Loucy (cell line): ENCODE data around the gene NDUFAF5.

Source experiments
- H2AFZ ChIP-seq: fragments of 200-600 bp; sonication (generic); 2 replicates; pipeline ENCODE4 v1.6.0; 2016; ENCODE audit warnings: antibody characterized with exemption, mild to moderate bottlenecking, low read length, moderate library complexity
- H3F3A ChIP-seq: fragments of 200-600 bp; 2 replicates; pipeline ENCODE4 v1.6.0; 2016; ENCODE audit warnings: antibody characterized with exemption, low read depth, mild to moderate bottlenecking
- H3K27me3 ChIP-seq: fragments of 200-600 bp; sonication (generic); 2 replicates; pipeline ENCODE4 v1.6.1; 2014; ENCODE audit warnings: low read length, mild to moderate bottlenecking; ENCODE audit not compliant: insufficient read depth, poor library complexity, severe bottlenecking
- H3K36me3 ChIP-seq: fragments of 200-600 bp; sonication (generic); 2 replicates; pipeline ENCODE4 v1.6.1; 2016; ENCODE audit warnings: low read length; ENCODE audit not compliant: insufficient read depth
- H3K4me1 ChIP-seq: fragments of 200-600 bp; sonication (generic); 2 replicates; pipeline ENCODE4 v1.5.1; 2014; ENCODE audit warnings: low read length, mild to moderate bottlenecking; ENCODE audit not compliant: insufficient read depth, poor library complexity, severe bottlenecking
- H3K4me2 ChIP-seq: fragments of 200-600 bp; sonication (generic); 2 replicates; pipeline ENCODE4 v1.6.0; 2014; ENCODE audit warnings: antibody characterized with exemption, low read length, low read depth, mild to moderate bottlenecking; ENCODE audit not compliant: poor library complexity, severe bottlenecking
- H3K4me3 ChIP-seq: fragments of 200-600 bp; sonication (generic); 2 replicates; pipeline ENCODE4 v1.5.1; 2014; ENCODE audit warnings: low read length, mild to moderate bottlenecking, mixed read lengths; ENCODE audit not compliant: poor library complexity, severe bottlenecking
- H3K79me2 ChIP-seq: fragments of 200-600 bp; sonication (generic); 2 replicates; pipeline ENCODE4 v1.6.1; 2014; ENCODE audit warnings: low read length; ENCODE audit not compliant: insufficient read depth
- H3K9ac ChIP-seq: fragments of 200-600 bp; sonication (generic); 2 replicates; pipeline ENCODE4 v1.6.0; 2014; ENCODE audit warnings: mild to moderate bottlenecking, low read depth, low read length, moderate library complexity; ENCODE audit not compliant: poor library complexity, severe bottlenecking
- H3K9me2 ChIP-seq: fragments of 200-600 bp; sonication (generic); replicated peaks from 2 replicates; pipeline ENCODE4 v1.6.1; 2016; ENCODE audit warnings: low read depth, low read length, mixed read lengths
- H3K9me3 ChIP-seq: fragments of 200-600 bp; sonication (generic); 2 replicates; pipeline ENCODE4 v1.6.1; 2014; ENCODE audit warnings: mild to moderate bottlenecking, antibody characterized with exemption, low read length, low read depth; ENCODE audit not compliant: insufficient read depth
- H4K20me1 ChIP-seq: fragments of 200-600 bp; sonication (generic); 2 replicates; pipeline ENCODE4 v1.6.0; 2014; ENCODE audit warnings: antibody characterized with exemption, low read length, mild to moderate bottlenecking; ENCODE audit not compliant: insufficient read depth, poor library complexity, severe bottlenecking
- EZH2phosphoT487 ChIP-seq: fragments of 200-600 bp; IDR thresholded peaks from 2 replicates; pipeline ENCODE4 v1.6.1; 2018; ENCODE audit warnings: antibody characterized with exemption, mild to moderate bottlenecking, moderate library complexity, borderline replicate concordance
- TF ChIP-seq, protein P1 (sequence below): fragments of 200-600 bp; sonication (generic); conservative IDR thresholded peaks from 2 replicates; pipeline ENCODE4 v1.5.1; 2014; ENCODE audit warnings: mild to moderate bottlenecking, antibody characterized with exemption, low read length

NDUFAF5 gene

DNA sequence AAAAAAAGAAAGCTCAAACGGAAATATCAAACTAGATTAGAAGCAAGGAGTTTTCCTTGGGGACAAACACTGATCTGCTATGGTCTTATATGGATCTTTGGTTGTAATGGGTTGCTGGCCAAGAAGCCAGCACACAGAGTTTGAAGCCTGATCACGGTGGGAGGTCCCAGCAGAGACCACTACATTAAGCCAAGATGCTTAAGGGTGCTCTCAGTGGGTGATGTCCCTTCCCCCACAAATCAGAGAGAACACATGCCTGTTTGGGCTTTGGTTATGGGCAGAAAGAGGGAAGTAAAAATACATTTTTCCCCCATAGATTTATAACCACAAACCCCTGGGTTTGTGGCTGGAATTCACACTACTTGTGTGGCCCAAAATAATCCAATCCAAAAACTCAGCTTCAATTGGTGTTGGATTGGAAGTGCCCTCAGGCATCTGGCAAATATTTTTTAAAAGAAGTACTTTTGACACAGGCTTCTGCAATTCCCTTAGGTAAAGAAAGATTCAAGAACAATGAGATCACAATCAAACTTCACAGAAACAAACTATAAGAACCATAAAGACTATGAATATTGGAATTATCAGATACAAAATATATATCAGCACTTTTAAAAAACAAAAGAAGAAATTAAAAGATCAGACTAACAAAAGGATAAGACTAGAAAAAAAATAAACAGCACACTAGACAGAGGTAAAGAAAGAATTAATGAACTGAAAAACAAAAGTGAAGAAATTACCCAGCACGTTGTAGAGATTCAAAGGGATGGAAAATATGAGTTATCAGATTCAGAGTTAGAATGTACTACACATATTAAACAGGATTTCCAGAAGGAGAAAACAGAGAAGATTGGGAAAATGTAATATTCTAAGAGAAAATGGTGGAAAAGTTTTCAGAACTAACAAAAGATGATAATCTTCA is 44.8 kb upstream of the NDUFAF5 start:
- H3K27me3 ChIP-seq: no peaks in the 10 kb centered on the region
- H2AFZ ChIP-seq: no peak overlapping the region
- no peaks in the 10 kb centered on the region for H4K20me1 ChIP-seq
- H3K9ac ChIP-seq: no peak overlapping the region
- TF ChIP-seq, protein P1, sequence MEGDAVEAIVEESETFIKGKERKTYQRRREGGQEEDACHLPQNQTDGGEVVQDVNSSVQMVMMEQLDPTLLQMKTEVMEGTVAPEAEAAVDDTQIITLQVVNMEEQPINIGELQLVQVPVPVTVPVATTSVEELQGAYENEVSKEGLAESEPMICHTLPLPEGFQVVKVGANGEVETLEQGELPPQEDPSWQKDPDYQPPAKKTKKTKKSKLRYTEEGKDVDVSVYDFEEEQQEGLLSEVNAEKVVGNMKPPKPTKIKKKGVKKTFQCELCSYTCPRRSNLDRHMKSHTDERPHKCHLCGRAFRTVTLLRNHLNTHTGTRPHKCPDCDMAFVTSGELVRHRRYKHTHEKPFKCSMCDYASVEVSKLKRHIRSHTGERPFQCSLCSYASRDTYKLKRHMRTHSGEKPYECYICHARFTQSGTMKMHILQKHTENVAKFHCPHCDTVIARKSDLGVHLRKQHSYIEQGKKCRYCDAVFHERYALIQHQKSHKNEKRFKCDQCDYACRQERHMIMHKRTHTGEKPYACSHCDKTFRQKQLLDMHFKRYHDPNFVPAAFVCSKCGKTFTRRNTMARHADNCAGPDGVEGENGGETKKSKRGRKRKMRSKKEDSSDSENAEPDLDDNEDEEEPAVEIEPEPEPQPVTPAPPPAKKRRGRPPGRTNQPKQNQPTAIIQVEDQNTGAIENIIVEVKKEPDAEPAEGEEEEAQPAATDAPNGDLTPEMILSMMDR: no peak
- no peak for TF ChIP-seq EZH2phosphoT487
- no peaks in the 10 kb centered on the region for H3F3A ChIP-seq
- no peak overlapping the region for H3K4me3 ChIP-seq
- peaks cover 7% of the 10 kb centered on the region; the same call in 1 of the 2 replicates for H3K9me3 ChIP-seq
- H3K4me1 ChIP-seq: no peaks in the 10 kb centered on the region
- H3K9me2 ChIP-seq: no peaks in the 10 kb centered on the region
- no peak overlapping the region for H3K4me2 ChIP-seq
- no peaks in the 10 kb centered on the region for H3K79me2 ChIP-seq
- H3K36me3 ChIP-seq: peaks cover 22% of the 10 kb centered on the region

DNA sequence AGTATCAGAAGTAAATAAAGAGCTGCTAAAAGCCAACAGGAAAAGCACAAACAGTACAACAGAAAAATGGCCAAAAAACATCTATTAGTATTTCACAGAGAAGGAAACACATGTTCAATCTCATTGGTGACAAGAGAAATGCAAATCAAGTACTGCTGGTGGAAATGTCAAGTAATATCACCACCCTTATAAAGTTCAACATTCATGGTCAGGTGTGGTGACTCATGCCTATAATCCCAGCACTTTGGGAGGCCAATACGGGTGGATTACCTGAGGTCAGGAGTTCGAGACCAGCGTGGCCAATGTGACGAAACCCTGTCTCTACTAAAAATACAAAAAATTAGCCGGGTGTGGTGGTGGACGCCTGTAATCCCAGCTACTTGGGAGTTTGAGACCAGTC is 42.9 kb upstream of the NDUFAF5 start:
- no peaks in the 10 kb centered on the region for H4K20me1 ChIP-seq
- H3K9ac ChIP-seq: no peak overlapping the region
- no peaks in the 10 kb centered on the region for H3K4me1 ChIP-seq
- no peaks in the 10 kb centered on the region for H3K27me3 ChIP-seq
- peaks cover 7% of the 10 kb centered on the region; the same call in 1 of the 2 replicates for H3K9me3 ChIP-seq
- TF ChIP-seq EZH2phosphoT487: no peak
- TF ChIP-seq, protein P1: no peak
- H2AFZ ChIP-seq: no peak overlapping the region
- no peaks in the 10 kb centered on the region for H3K79me2 ChIP-seq
- H3F3A ChIP-seq: no peaks in the 10 kb centered on the region
- H3K4me3 ChIP-seq: no peak overlapping the region
- H3K9me2 ChIP-seq: no peaks in the 10 kb centered on the region
- H3K4me2 ChIP-seq: no peak overlapping the region
- H3K36me3 ChIP-seq: peaks cover 22% of the 10 kb centered on the region

- H3K9ac ChIP-seq: no peak overlapping the region
- H3K4me1 ChIP-seq: no peaks in the 10 kb centered on the region
- H3K9me3 ChIP-seq: peaks cover 7% of the 10 kb centered on the region; the same call in 1 of the 2 replicates
- no peak overlapping the region for H2AFZ ChIP-seq
- no peaks in the 10 kb centered on the region for H3K9me2 ChIP-seq
- H3K79me2 ChIP-seq: no peaks in the 10 kb centered on the region
- no peak for TF ChIP-seq EZH2phosphoT487
- TF ChIP-seq, protein P1: no peak
- H3K4me3 ChIP-seq: no peak overlapping the region
- H3F3A ChIP-seq: no peaks in the 10 kb centered on the region
- peaks cover 22% of the 10 kb centered on the region for H3K36me3 ChIP-seq
- no peaks in the 10 kb centered on the region for H4K20me1 ChIP-seq
- H3K4me2 ChIP-seq: no peak overlapping the region
- no peaks in the 10 kb centered on the region for H3K27me3 ChIP-seq
These were observed 40.5 kb upstream of the NDUFAF5 start for GRCh38 chr20:13744352-13744751.
